Fibroblast of lung (primary cell): ENCODE data around the gene ATG4B.

ENCODE experiments used
- CTCF ChIP-seq, 2 donors: IDR thresholded peaks in 1 of 2; conservative IDR thresholded peaks in 1 of 2; 1 replicate in 1 of 2; 2 replicates in 1 of 2; pipeline ENCODE4 v1.5.1; 2011 to 2012; ENCODE audit warnings: low read length in 2 of 2, control low read depth in 1 of 2, inconsistent platforms in 1 of 2, low read depth in 1 of 2, mild to moderate bottlenecking in 1 of 2
- EZH2 ChIP-seq: IDR thresholded peaks from 2 replicates; pipeline ENCODE4 v1.5.1; 2012; ENCODE audit warnings: low read length, control low read depth, mild to moderate bottlenecking; ENCODE audit errors: missing control alignments

- TF ChIP-seq CTCF (conservative IDR thresholded peaks at IDR 0.05 in 1 of 2, IDR thresholded peaks at IDR 0.05 in 1 of 2; ENCODE audit: low read depth in 1 of 2, low read length in 2 of 2) (no peak), EZH2 (no peak)
These were observed 39.9 kb upstream of the ATG4B start for GRCh38 chr2:241597561-241597960.
